HEK293 (cell line): ENCODE data around the gene GRB2.
"Not testable (repeated sequence)": the region's sequence is repeated elsewhere in the genome, so short reads cannot be mapped to it uniquely, and the experiment has no call there.

Experiments
- CTCF ChIA-PET: fragments of 350-600 bp; formaldehyde crosslinking; extraction: SDS; loops from one replicate; lab custom pipeline; 2021; ENCODE audit warnings: antibody characterized with exemption; lab: Yijun Ruan, JAX
- POLR2A ChIA-PET: fragments of 300-600 bp; formaldehyde crosslinking; extraction: SDS; loops from one replicate; lab custom pipeline; 2020; ENCODE audit warnings: antibody characterized with exemption, inconsistent platforms; lab: Yijun Ruan, JAX
- H3K27ac ChIP-seq: fragments of 200-500 bp; sonication (Bioruptor generic); 2 replicates; pipeline ENCODE4 v1.5.1; 2014; ENCODE audit warnings: low read depth, low read length, control low read depth, inconsistent platforms; ENCODE audit errors: extremely low read depth
- H3K36me3 ChIP-seq, 2 experiments: fragments of 200-500 bp in 1 of 2; sonication (Bioruptor generic) in 1 of 2; 1 replicate in 1 of 2; 2 replicates in 1 of 2; pipeline ENCODE4 v1.5.1; 2014 to 2017; ENCODE audit warnings: inconsistent platforms in 2 of 2, low read length in 2 of 2; ENCODE audit not compliant: control insufficient read depth in 2 of 2, insufficient read depth in 1 of 2
- H3K4me1 ChIP-seq: fragments of 200-500 bp; sonication (Bioruptor generic); 2 replicates; pipeline ENCODE4 v1.5.1; 2014; ENCODE audit warnings: mild to moderate bottlenecking, low read length, inconsistent platforms; ENCODE audit not compliant: control insufficient read depth, insufficient read depth
- H3K4me3 ChIP-seq: 2 replicates; pipeline ENCODE4 v1.5.1; 2011; ENCODE audit warnings: low read depth, mild to moderate bottlenecking, control low read depth, low read length, moderate library complexity
- H3K9me3 ChIP-seq: fragments of 200-500 bp; sonication (Bioruptor generic); 2 replicates; pipeline ENCODE4 v1.5.1; 2014; ENCODE audit warnings: low read depth, low read length, inconsistent platforms; ENCODE audit not compliant: control insufficient read depth, insufficient read depth
- BCL11B ChIP-seq: fragments of 450-650 bp; formaldehyde crosslinking; IDR thresholded peaks from 2 replicates; pipeline ENCODE4 v1.5.1; 2016; ENCODE audit warnings: low read depth, missing biosample characterization, missing genetic modification characterization
- GLIS1 ChIP-seq: fragments of 450-650 bp; formaldehyde crosslinking; IDR thresholded peaks from 2 replicates; pipeline ENCODE4 v1.5.1; 2016; ENCODE audit warnings: missing biosample characterization, missing genetic modification characterization
- KLF16 ChIP-seq: fragments of 450-650 bp; formaldehyde crosslinking; IDR thresholded peaks from 2 replicates; pipeline ENCODE4 v1.5.1; 2017; ENCODE audit warnings: missing biosample characterization, missing genetic modification characterization
- SCRT2 ChIP-seq: fragments of 450-650 bp; formaldehyde crosslinking; IDR thresholded peaks from 2 replicates; pipeline ENCODE4 v1.5.1; 2016; ENCODE audit warnings: missing biosample characterization, missing genetic modification characterization
- ZNF175 ChIP-seq: fragments of 450-650 bp; formaldehyde crosslinking; IDR thresholded peaks from 2 replicates; pipeline ENCODE4 v1.5.1; 2016; ENCODE audit warnings: missing biosample characterization, missing genetic modification characterization
- ZNF302 ChIP-seq: fragments of 450-650 bp; formaldehyde crosslinking; IDR thresholded peaks from 2 replicates; pipeline ENCODE4 v1.5.1; 2016; ENCODE audit warnings: missing biosample characterization, missing genetic modification characterization, low read depth
- ZNF335 ChIP-seq: fragments of 450-650 bp; formaldehyde crosslinking; conservative IDR thresholded peaks from 2 replicates; pipeline ENCODE4 v1.5.1; 2016; ENCODE audit warnings: missing biosample characterization, missing genetic modification characterization
- ZNF394 ChIP-seq: fragments of 450-650 bp; formaldehyde crosslinking; IDR thresholded peaks from 2 replicates; pipeline ENCODE4 v1.5.1; 2016; ENCODE audit warnings: missing biosample characterization, missing genetic modification characterization, mild to moderate bottlenecking, moderate library complexity, borderline replicate concordance
- ZNF747 ChIP-seq: fragments of 450-650 bp; formaldehyde crosslinking; IDR thresholded peaks from 2 replicates; pipeline ENCODE4 v1.5.1; 2016; ENCODE audit warnings: missing biosample characterization, missing genetic modification characterization
- ZNF830 ChIP-seq: fragments of 450-650 bp; IDR thresholded peaks from 2 replicates; pipeline ENCODE4 v1.5.0; 2018; ENCODE audit warnings: missing biosample characterization, missing genetic modification characterization, low read depth, mild to moderate bottlenecking, moderate library complexity

The GRB2 gene

GRCh38 chr17:75439287-75439686, 33.8 kb upstream of the GRB2 start:
- CTCF ChIA-PET = no interaction called here
- Histone ChIP-seq H3K9me3 (no peaks in the 10 kb centered on the region), H3K36me3 (no peaks in the 10 kb centered on the region), H3K27ac (no peak overlapping the region), H3K4me1 (no peaks in the 10 kb centered on the region), H3K4me3 (no peak overlapping the region)
- POLR2A ChIA-PET = no interaction called here
- TF ChIP-seq ZNF175 (tag by site-specific recombination) (no peak), ZNF302 (tag by site-specific recombination) (no peak), ZNF335 (tag by site-specific recombination) (no peak), SCRT2 (peak; percentile 29; the same call in 1 of the 2 replicates)

- H3K27ac ChIP-seq, POLR2A ChIA-PET, H3K36me3 ChIP-seq, H3K9me3 ChIP-seq, H3K4me1 ChIP-seq, H3K4me3 ChIP-seq: not testable (repeated sequence)
- CTCF ChIA-PET = interaction anchor here (0.7 kb wide), 1 partner anchor 850 kb away, joined by 3 read pairs; no protein-coding TSS in a partner anchor
These were observed 31.9 kb upstream of the GRB2 start for GRCh38 chr17:75437404-75437803.

GRCh38 chr17:75434433-75434832, 29.0 kb upstream of the GRB2 start:
- not testable (repeated sequence) for H3K27ac ChIP-seq, H3K4me3 ChIP-seq, H3K9me3 ChIP-seq, H3K4me1 ChIP-seq, H3K36me3 ChIP-seq
- CTCF ChIA-PET = interaction anchor here (0.7 kb wide), 1 partner anchor 195 kb away, joined by 3 read pairs; no protein-coding TSS in a partner anchor
- POLR2A ChIA-PET = interaction anchor here (1.2 kb wide), 1 partner anchor 22 kb away, joined by 5 read pairs; the partner anchor contains the start of gene TMEM94

GRCh38 chr17:75433218-75433783, 27.8 kb upstream of the GRB2 start:
- TF ChIP-seq ZNF335 (tag by site-specific recombination) = no peak
- TF ChIP-seq BCL11B (tag by site-specific recombination) = no peak
- no peak for TF ChIP-seq KLF16
- TF ChIP-seq ZNF394 (tag by site-specific recombination) = no peak
- no peak for TF ChIP-seq ZNF830 (tag by site-specific recombination)
- ChIA-PET POLR2A (interaction anchor here (0.5 to 0.6 kb wide), 2 partner anchors 22 to 34 kb away, joined by 3 to 4 read pairs; no protein-coding TSS in a partner anchor), CTCF (interaction anchor here (0.7 kb wide), 1 partner anchor 15 kb away, joined by 3 read pairs; no protein-coding TSS in a partner anchor)
- H3K4me3 ChIP-seq = no peak overlapping the region
- no peak overlapping the region for H3K27ac ChIP-seq
- no peaks in the 10 kb centered on the region; the same call in 1 of the 2 replicates for H3K4me1 ChIP-seq
- no peaks in the 10 kb centered on the region for H3K36me3 ChIP-seq
- no peaks in the 10 kb centered on the region for H3K9me3 ChIP-seq

- H3K36me3 ChIP-seq = no peaks in the 10 kb centered on the region
- CTCF ChIA-PET = interaction anchor here (0.6 to 2.1 kb wide), 13 partner anchors 18 to 319 kb away, joined by 3 to 5 read pairs (median 3); partner anchors contain the start of genes SMIM5, TMEM94 and TSEN54
These were observed 24.9 kb upstream of the GRB2 start for GRCh38 chr17:75430159-75430974.

More at GRCh38 chr17:75430159-75430974, 24.9 kb upstream of the GRB2 start:
- Histone ChIP-seq H3K4me3 (peak overlapping the region; percentile 3), H3K9me3 (no peaks in the 10 kb centered on the region), H3K4me1 (no peaks in the 10 kb centered on the region; the same call in 1 of the 2 replicates), H3K27ac (no peak overlapping the region)
- POLR2A ChIA-PET = interaction anchor here (1.1 to 2.8 kb wide), 3 partner anchors 26 to 160 kb away, joined by 3 to 9 read pairs (median 3); partner anchors contain the start of genes MIF4GD and TMEM94
- TF ChIP-seq GLIS1 (peak; percentile 55), ZNF747 (tag by site-specific recombination) (no peak)
